Activated T-cell treated with anti-CD3 and anti-CD28 coated beads for 24 hours (primary cell): ENCODE data around the gene CDV3.
"Not testable (repeated sequence)": the region's sequence is repeated elsewhere in the genome, so short reads cannot be mapped to it uniquely, and the experiment has no call there.

ENCODE experiments used
- DNase-seq: peaks from one replicate; pipeline ENCODE4 v3.0.0-alpha.2; 2020; ENCODE audit warnings: low read depth

CDV3 gene

GRCh38 chr3:133573629-133574194, at the start of gene CDV3:
Gene CDV3 (plus strand): TSS chr3:133573686. CDS start chr3:133574045, 359 bp downstream.
- DNase-seq, result no peak

- not testable (repeated sequence) for DNase-seq
These were observed 49.7 kb upstream of the CDV3 start for GRCh38 chr3:133523758-133524157.

GRCh38 chr3:133525435-133525834, 48.1 kb upstream of the CDV3 start:
- no peak for DNase-seq

- no peak for DNase-seq
These were observed 46.3 kb upstream of the CDV3 start for GRCh38 chr3:133527081-133527715.

GRCh38 chr3:133529809-133530208, 43.7 kb upstream of the CDV3 start:
- no peak for DNase-seq

- no peak for DNase-seq
These were observed 41.5 kb upstream of the CDV3 start for GRCh38 chr3:133531981-133532380.

GRCh38 chr3:133532951-133533350, 40.5 kb upstream of the CDV3 start:
- no peak for DNase-seq

GRCh38 chr3:133535971-133536881, 37.3 kb upstream of the CDV3 start:
- DNase-seq, result no peak

- DNase-seq, result not testable (repeated sequence)
These were observed 36.4 kb upstream of the CDV3 start for GRCh38 chr3:133537131-133537530.

- DNase-seq, result no peak
These were observed 35.3 kb upstream of the CDV3 start for GRCh38 chr3:133538154-133538553.

- DNase-seq, result no peak
These were observed 32.4 kb upstream of the CDV3 start for GRCh38 chr3:133540896-133541674.

GRCh38 chr3:133542871-133543270, 30.6 kb upstream of the CDV3 start:
- DNase-seq, result no peak

- not testable (repeated sequence) for DNase-seq
These were observed 28.5 kb upstream of the CDV3 start for GRCh38 chr3:133544983-133545382.

- no peak for DNase-seq
These were observed 25.9 kb upstream of the CDV3 start for GRCh38 chr3:133547432-133548041.

- DNase-seq, result no peak
These were observed 25.4 kb upstream of the CDV3 start for GRCh38 chr3:133548090-133548489.

- no peak for DNase-seq
These were observed 23.9 kb upstream of the CDV3 start for GRCh38 chr3:133549565-133549964.

GRCh38 chr3:133551589-133551988, 21.9 kb upstream of the CDV3 start:
- DNase-seq, result not testable (repeated sequence)

GRCh38 chr3:133561679-133562078, 11.8 kb upstream of the CDV3 start:
- no peak for DNase-seq

- no peak for DNase-seq
These were observed 11.1 kb upstream of the CDV3 start for GRCh38 chr3:133562376-133562775.

- no peak for DNase-seq
These were observed 10.3 kb upstream of the CDV3 start for GRCh38 chr3:133563186-133563591.

GRCh38 chr3:133563816-133564215, 9.7 kb upstream of the CDV3 start:
- DNase-seq, result no peak
